ENCODE measurements around the gene AGBL4. TPM values are rescaled to one million over a fixed set of nuclear protein-coding genes. Genes with fewer than 3 reads are reported as not detected.

Gene AGBL4
- total RNA-seq, 1 experiment from 2014 or later: not detected

- H3K4me3 ChIP-seq (ENCODE audit: low read depth, low read length): no peak overlapping the region
- Mint-ChIP-seq H3K4me1 (ENCODE audit: low read depth, unreplicated experiment) (no peaks in the 10 kb centered on the region), H3K4me3 (ENCODE audit: unreplicated experiment) (no peak overlapping the region), H3K27me3 (ENCODE audit: insufficient read depth, unreplicated experiment) (peaks cover 4% of the 10 kb centered on the region), H3K36me3 (ENCODE audit: insufficient read depth, unreplicated experiment) (no peaks in the 10 kb centered on the region), H3K27ac (ENCODE audit: unreplicated experiment) (no peak overlapping the region), H3K9me3 (ENCODE audit: unreplicated experiment) (no peaks in the 10 kb centered on the region)
- H3K36me3 ChIP-seq (ENCODE audit: control insufficient read depth, insufficient read depth, low read length): no peaks in the 10 kb centered on the region
- no peaks in the 10 kb centered on the region for H3K27me3 ChIP-seq (replicated peaks; ENCODE audit: control insufficient read depth, insufficient read depth, low read length)
- no peak for DNase-seq
- BruUV-seq (replicated peaks): no TSS peak
- ChIA-PET CTCF (no interaction called here), POLR2A (no interaction called here)
- no peak for TF ChIP-seq CTCF (IDR thresholded peaks at IDR 0.05; ENCODE audit: insufficient read depth in 1 of 2, low read depth in 1 of 2, low read length in 1 of 2, severe bottlenecking in 1 of 2, unreplicated experiment in 1 of 2)
- intact Hi-C loops (cut with micrococcal nuclease; ENCODE audit: unreplicated experiment): no loop called here
- H3K9me3 ChIP-seq: no peaks in the 10 kb centered on the region
- no peaks in the 10 kb centered on the region for H3K4me1 ChIP-seq
These were observed 1148.0 kb downstream of the AGBL4 start for GRCh38 chr1:48875552-48876329.

- no peak for TF ChIP-seq CTCF (IDR thresholded peaks at IDR 0.05; ENCODE audit: insufficient read depth in 1 of 2, low read depth in 1 of 2, low read length in 1 of 2, severe bottlenecking in 1 of 2, unreplicated experiment in 1 of 2)
- H3K4me1 Mint-ChIP-seq (ENCODE audit: low read depth, unreplicated experiment): no peaks in the 10 kb centered on the region
- DNase-seq: no peak
These were observed 1149.8 kb downstream of the AGBL4 start for GRCh38 chr1:48873944-48874343.

GRCh38 chr1:48870596-48870995, 1153.2 kb downstream of the AGBL4 start:
- peak in 1 of 2 experiments; percentile 10 for DNase-seq
- no peaks in the 10 kb centered on the region for H3K4me1 ChIP-seq
- Mint-ChIP-seq H3K36me3 (ENCODE audit: insufficient read depth, unreplicated experiment) (no peaks in the 10 kb centered on the region), H3K4me1 (ENCODE audit: low read depth, unreplicated experiment) (no peaks in the 10 kb centered on the region), H3K27me3 (ENCODE audit: insufficient read depth, unreplicated experiment) (peaks cover 4% of the 10 kb centered on the region), H3K4me3 (ENCODE audit: unreplicated experiment) (no peak overlapping the region), H3K27ac (ENCODE audit: unreplicated experiment) (no peak overlapping the region), H3K9me3 (ENCODE audit: unreplicated experiment) (no peaks in the 10 kb centered on the region)
- ChIA-PET CTCF (interaction anchor here (1.0 to 1.3 kb wide), 3 partner anchors 53 to 298 kb away, joined by 4 to 5 read pairs (median 4); no protein-coding TSS in a partner anchor), POLR2A (no interaction called here)
- no peaks in the 10 kb centered on the region for H3K9me3 ChIP-seq
- no peaks in the 10 kb centered on the region for H3K36me3 ChIP-seq (ENCODE audit: control insufficient read depth, insufficient read depth, low read length)
- intact Hi-C loops (cut with micrococcal nuclease; ENCODE audit: unreplicated experiment): loop anchor here (1.0 kb wide), 1 partner anchor 298 kb away; no protein-coding TSS in a partner anchor
- TF ChIP-seq CTCF (IDR thresholded peaks at IDR 0.05; ENCODE audit: insufficient read depth in 1 of 2, low read depth in 1 of 2, low read length in 1 of 2, severe bottlenecking in 1 of 2, unreplicated experiment in 1 of 2): peak; percentile 29 to 67
- no TSS peak for BruUV-seq (replicated peaks)
- no peak overlapping the region for H3K4me3 ChIP-seq (ENCODE audit: low read depth, low read length)
- no peaks in the 10 kb centered on the region for H3K27me3 ChIP-seq (replicated peaks; ENCODE audit: control insufficient read depth, insufficient read depth, low read length)

More at GRCh38 chr1:48873944-48874343, 1149.8 kb downstream of the AGBL4 start:
- ChIA-PET CTCF (no interaction called here), POLR2A (no interaction called here)
- Histone ChIP-seq H3K27me3 (replicated peaks; ENCODE audit: control insufficient read depth, insufficient read depth, low read length) (no peaks in the 10 kb centered on the region), H3K4me1 (no peaks in the 10 kb centered on the region), H3K4me3 (ENCODE audit: low read depth, low read length) (no peak overlapping the region), H3K36me3 (ENCODE audit: control insufficient read depth, insufficient read depth, low read length) (no peaks in the 10 kb centered on the region), H3K9me3 (no peaks in the 10 kb centered on the region)
- intact Hi-C loops (cut with micrococcal nuclease; ENCODE audit: unreplicated experiment): no loop called here
- no TSS peak for BruUV-seq (replicated peaks)
- H3K4me3 Mint-ChIP-seq (ENCODE audit: unreplicated experiment): no peak overlapping the region
- no peaks in the 10 kb centered on the region for H3K9me3 Mint-ChIP-seq (ENCODE audit: unreplicated experiment)
- no peaks in the 10 kb centered on the region for H3K36me3 Mint-ChIP-seq (ENCODE audit: insufficient read depth, unreplicated experiment)
- H3K27ac Mint-ChIP-seq (ENCODE audit: unreplicated experiment): no peak overlapping the region
- peaks cover 4% of the 10 kb centered on the region for H3K27me3 Mint-ChIP-seq (ENCODE audit: insufficient read depth, unreplicated experiment)
